ENCODE measurements around the gene LARP1. TPM values are rescaled to one million over a fixed set of nuclear protein-coding genes. Genes with fewer than 3 reads are reported as not detected.

The LARP1 gene
- total and polyA plus RNA-seq, 2 donors (not counting 1 experiment from before 2014, with no cell fraction given) = 59.6 to 150 TPM

DNA sequence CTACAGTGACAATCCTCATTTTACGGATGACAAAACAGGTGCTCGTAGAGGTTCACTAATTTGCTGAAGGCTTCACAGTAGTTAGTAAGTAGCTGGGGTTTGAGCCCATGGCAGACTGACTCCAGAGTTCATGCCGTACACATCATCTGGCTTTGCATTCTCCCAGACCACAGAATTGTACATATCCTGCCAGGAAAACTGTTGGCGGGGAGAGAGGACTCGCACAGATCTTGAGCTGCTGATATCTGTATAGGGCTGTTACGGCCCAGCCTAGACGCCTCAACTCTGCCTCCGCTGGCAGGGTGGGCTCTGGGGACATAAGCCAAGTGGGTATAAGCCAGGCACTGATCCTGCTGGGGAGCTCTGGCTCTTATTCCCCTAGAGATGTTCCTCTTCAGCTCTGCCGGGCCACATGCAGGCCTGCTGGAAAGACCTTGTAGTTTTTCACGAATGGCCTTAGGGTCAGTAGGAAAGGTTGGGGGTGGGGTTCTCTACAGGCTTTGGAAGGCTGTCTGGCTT is 16.3 kb downstream of the LARP1 start:
- H3K4me1 ChIP-seq (ENCODE audit: control insufficient read depth in 2 of 2, insufficient read depth in 2 of 2, low read length in 2 of 2) = peaks cover 69 to 71% of the 10 kb centered on the region in 2 donors
- peaks cover 96% of the 10 kb centered on the region for H4K20me1 ChIP-seq (ENCODE audit: control insufficient read depth, insufficient read depth, low read length, poor library complexity, severe bottlenecking)
- no peak overlapping the region for H2AFZ ChIP-seq (ENCODE audit: insufficient read depth, low read depth, low read length, poor library complexity, severe bottlenecking)
- H3K4me3 ChIP-seq (ENCODE audit: control extremely low read depth in 1 of 5, extremely low read depth in 1 of 5, insufficient read depth in 1 of 5, low read depth in 2 of 5, low read length in 4 of 5) = no peak overlapping the region
- H3K27me3 ChIP-seq (replicated peaks in 1 of 4; ENCODE audit: control extremely low read depth in 1 of 4, control insufficient read depth in 3 of 4, insufficient read depth in 4 of 4, low read length in 3 of 4) = no peaks in the 10 kb centered on the region
- peak overlapping the region in 1 of 2 donors; percentile 90 for H3K27ac ChIP-seq (ENCODE audit: low read length in 2 of 2)
- ATAC-seq (ENCODE audit: low read depth) (no peak), DNase-seq (no peak)
- H3K9ac ChIP-seq (ENCODE audit: low read length) = no peak overlapping the region
- H3K27ac Mint-ChIP-seq = peak overlapping the region; percentile 82
- H3K4me1 Mint-ChIP-seq = peaks cover 82% of the 10 kb centered on the region
- peaks cover 0 to 8% of the 10 kb centered on the region in 2 experiments for H3K36me3 ChIP-seq (replicated peaks in 1 of 2; ENCODE audit: control extremely low read depth in 1 of 2, control insufficient read depth in 1 of 2, extremely low read depth in 1 of 2, insufficient read depth in 2 of 2, low read length in 1 of 2)
- peak overlapping the region; percentile 63 for H3K4me2 ChIP-seq (replicated peaks; ENCODE audit: low read depth, low read length, poor library complexity, severe bottlenecking)
- H3K79me2 ChIP-seq (ENCODE audit: control insufficient read depth, insufficient read depth, low read length) = peaks cover 100% of the 10 kb centered on the region
- peak overlapping the region; percentile 60 for H3K4me3 Mint-ChIP-seq
- 88% methylated on average over 10 of the region's 10 CpGs for WGBS (ENCODE audit: insufficient coverage)
- ChIA-PET POLR2A (no interaction called here), CTCF (interaction anchor here (0.9 kb wide), 1 partner anchor 40 kb away, joined by 3 read pairs; no protein-coding TSS in a partner anchor)
- H3K27me3 Mint-ChIP-seq = no peaks in the 10 kb centered on the region
- H3K9me3 Mint-ChIP-seq (ENCODE audit: insufficient read depth) = no peaks in the 10 kb centered on the region
- TF ChIP-seq, protein P1, sequence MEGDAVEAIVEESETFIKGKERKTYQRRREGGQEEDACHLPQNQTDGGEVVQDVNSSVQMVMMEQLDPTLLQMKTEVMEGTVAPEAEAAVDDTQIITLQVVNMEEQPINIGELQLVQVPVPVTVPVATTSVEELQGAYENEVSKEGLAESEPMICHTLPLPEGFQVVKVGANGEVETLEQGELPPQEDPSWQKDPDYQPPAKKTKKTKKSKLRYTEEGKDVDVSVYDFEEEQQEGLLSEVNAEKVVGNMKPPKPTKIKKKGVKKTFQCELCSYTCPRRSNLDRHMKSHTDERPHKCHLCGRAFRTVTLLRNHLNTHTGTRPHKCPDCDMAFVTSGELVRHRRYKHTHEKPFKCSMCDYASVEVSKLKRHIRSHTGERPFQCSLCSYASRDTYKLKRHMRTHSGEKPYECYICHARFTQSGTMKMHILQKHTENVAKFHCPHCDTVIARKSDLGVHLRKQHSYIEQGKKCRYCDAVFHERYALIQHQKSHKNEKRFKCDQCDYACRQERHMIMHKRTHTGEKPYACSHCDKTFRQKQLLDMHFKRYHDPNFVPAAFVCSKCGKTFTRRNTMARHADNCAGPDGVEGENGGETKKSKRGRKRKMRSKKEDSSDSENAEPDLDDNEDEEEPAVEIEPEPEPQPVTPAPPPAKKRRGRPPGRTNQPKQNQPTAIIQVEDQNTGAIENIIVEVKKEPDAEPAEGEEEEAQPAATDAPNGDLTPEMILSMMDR (IDR thresholded peaks at IDR 0.05) = no peak
- no peak for TF ChIP-seq EZH2 (IDR thresholded peaks at IDR 0.05; ENCODE audit: borderline replicate concordance, insufficient read depth, low read depth, low read length, poor library complexity, severe bottlenecking)
- H3K9me3 ChIP-seq (ENCODE audit: control extremely low read depth in 1 of 3, control insufficient read depth in 2 of 3, insufficient read depth in 1 of 3, low read length in 2 of 3) = no peaks in the 10 kb centered on the region
- intact Hi-C loops (cut with micrococcal nuclease) = loop anchor here (2.0 kb wide), 1 partner anchor 17 kb away; the partner anchor contains the start of gene LARP1

DNA sequence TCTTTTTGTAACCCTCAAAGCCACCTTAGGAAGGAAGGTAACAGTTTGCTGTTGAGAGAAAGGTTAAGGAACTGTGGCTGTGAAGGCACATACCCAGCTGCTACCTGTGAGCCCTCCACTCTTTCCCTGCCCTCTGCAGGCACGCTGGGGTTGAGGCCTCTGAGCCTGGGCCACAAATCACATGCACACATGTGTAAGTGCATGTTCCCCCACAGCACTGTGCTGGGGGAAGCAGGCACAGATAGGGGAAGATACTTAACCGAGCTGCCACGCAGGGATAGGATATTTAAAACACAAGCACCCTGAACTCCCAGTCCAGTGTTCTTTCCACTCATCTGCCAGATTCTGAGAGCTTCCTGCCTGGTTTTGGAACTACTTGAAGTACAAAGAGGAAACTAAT is 18.1 kb downstream of the LARP1 start:
- Histone ChIP-seq H3K9me3 (ENCODE audit: control extremely low read depth in 1 of 3, control insufficient read depth in 2 of 3, insufficient read depth in 1 of 3, low read length in 2 of 3) (no peaks in the 10 kb centered on the region), H3K36me3 (replicated peaks in 1 of 2; ENCODE audit: control extremely low read depth in 1 of 2, control insufficient read depth in 1 of 2, extremely low read depth in 1 of 2, insufficient read depth in 2 of 2, low read length in 1 of 2) (peaks cover 0 to 8% of the 10 kb centered on the region in 2 experiments), H3K27ac (ENCODE audit: low read length in 2 of 2) (no peak overlapping the region), H3K27me3 (replicated peaks in 1 of 4; ENCODE audit: control extremely low read depth in 1 of 4, control insufficient read depth in 3 of 4, insufficient read depth in 4 of 4, low read length in 3 of 4) (no peaks in the 10 kb centered on the region), H3K9ac (ENCODE audit: low read length) (no peak overlapping the region), H4K20me1 (ENCODE audit: control insufficient read depth, insufficient read depth, low read length, poor library complexity, severe bottlenecking) (peaks cover 87% of the 10 kb centered on the region), H3K4me1 (ENCODE audit: control insufficient read depth in 2 of 2, insufficient read depth in 2 of 2, low read length in 2 of 2) (peaks cover 52 to 53% of the 10 kb centered on the region in 2 donors), H3K4me3 (ENCODE audit: control extremely low read depth in 1 of 5, extremely low read depth in 1 of 5, insufficient read depth in 1 of 5, low read depth in 2 of 5, low read length in 4 of 5) (no peak overlapping the region), H3K79me2 (ENCODE audit: control insufficient read depth, insufficient read depth, low read length) (peaks cover 100% of the 10 kb centered on the region), H2AFZ (ENCODE audit: insufficient read depth, low read depth, low read length, poor library complexity, severe bottlenecking) (no peak overlapping the region), H3K4me2 (replicated peaks; ENCODE audit: low read depth, low read length, poor library complexity, severe bottlenecking) (peak overlapping the region; percentile 2)
- no CpG with 5 or more reads among the region's 3 CpGs for WGBS (ENCODE audit: insufficient coverage)
- ChIA-PET POLR2A (no interaction called here), CTCF (interaction anchor here (0.7 kb wide), 1 partner anchor 717 kb away, joined by 3 read pairs; no protein-coding TSS in a partner anchor)
- no peaks in the 10 kb centered on the region for H3K27me3 Mint-ChIP-seq
- TF ChIP-seq EZH2 (IDR thresholded peaks at IDR 0.05; ENCODE audit: borderline replicate concordance, insufficient read depth, low read depth, low read length, poor library complexity, severe bottlenecking) = no peak
- TF ChIP-seq, protein P1 (IDR thresholded peaks at IDR 0.05) = no peak
- no peaks in the 10 kb centered on the region for H3K9me3 Mint-ChIP-seq (ENCODE audit: insufficient read depth)
- H3K4me1 Mint-ChIP-seq = peaks cover 67% of the 10 kb centered on the region
- intact Hi-C loops (cut with micrococcal nuclease) = no loop called here
- DNase-seq (no peak), ATAC-seq (ENCODE audit: low read depth) (no peak)
- H3K27ac Mint-ChIP-seq = no peak overlapping the region
- no peak overlapping the region for H3K4me3 Mint-ChIP-seq
